Hypothalamus (tissue), 51 donors: Measurements from ENCODE around the gene PNPLA1.

Source experiments
- DNase-seq, 51 donors: peaks; one replicate each; lab custom pipeline; 2025; lab: John Stamatoyannopoulos, UW

Gene PNPLA1

DNA sequence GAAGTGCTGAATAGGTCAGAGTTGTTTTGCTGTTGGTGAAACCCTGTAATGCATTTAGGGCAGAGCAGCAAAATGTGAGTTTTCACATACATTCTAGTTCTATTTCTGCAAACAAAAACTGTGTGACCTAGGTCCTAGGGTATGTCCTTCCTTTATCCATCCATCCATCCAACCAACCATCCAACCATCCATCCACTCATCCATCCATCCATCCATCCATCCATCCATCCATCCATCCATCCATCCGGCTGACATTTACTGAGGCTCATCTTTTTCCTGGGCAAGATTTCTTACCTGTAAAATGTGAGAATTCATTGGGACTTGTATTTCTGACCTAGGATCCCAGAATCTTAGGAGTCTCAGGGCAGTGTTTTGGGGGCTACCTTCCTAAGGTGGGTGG lies 14.5 kb downstream of the PNPLA1 start:
- DNase-seq: no peak

DNA sequence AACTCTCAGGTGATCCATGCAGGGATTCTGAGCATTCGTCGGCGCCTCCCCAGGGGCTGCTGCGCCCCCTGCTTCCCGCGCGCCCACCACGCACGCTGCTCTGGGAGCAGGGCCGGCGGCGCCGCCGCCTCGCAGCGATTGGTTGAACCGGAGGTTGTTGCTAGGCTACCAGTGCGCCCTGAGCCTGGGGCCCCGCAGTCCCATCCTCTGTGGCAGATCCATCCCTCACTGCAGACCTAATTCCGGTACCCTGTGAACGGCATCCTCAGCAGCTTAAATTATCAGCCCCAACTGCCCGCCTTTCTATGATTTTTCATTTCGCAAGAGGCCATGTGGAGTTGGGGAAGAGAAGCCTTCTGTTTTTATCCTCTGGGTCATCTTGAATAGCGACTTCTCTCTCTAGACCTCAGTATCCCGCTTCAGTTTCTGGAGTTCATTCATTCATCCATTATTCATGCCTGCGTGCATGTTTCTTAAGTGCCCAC lies 15.4 kb downstream of the PNPLA1 start:
- DNase-seq: peak in 27 of 51 donors; percentile 1 to 63 (median 25)

DNA sequence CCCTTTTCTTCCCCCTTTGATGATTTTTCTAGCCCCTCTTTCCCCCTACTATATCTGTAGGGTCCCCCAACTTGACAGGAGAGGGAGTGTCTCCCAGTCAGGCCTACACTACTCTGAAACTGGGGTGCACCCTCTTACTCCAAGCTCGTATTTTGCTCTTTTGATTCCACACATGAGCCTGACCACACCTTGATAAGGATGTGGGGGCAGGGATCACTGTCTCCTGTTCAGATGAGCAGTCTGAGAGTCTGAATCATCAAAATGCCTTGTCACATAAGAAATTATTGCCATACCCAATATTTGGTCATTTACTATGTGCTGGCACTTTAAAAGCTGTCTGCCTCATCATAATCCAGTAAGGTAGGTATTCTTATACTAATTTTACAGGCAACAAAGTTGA lies 15.9 kb downstream of the PNPLA1 start:
- DNase-seq: no peak

DNA sequence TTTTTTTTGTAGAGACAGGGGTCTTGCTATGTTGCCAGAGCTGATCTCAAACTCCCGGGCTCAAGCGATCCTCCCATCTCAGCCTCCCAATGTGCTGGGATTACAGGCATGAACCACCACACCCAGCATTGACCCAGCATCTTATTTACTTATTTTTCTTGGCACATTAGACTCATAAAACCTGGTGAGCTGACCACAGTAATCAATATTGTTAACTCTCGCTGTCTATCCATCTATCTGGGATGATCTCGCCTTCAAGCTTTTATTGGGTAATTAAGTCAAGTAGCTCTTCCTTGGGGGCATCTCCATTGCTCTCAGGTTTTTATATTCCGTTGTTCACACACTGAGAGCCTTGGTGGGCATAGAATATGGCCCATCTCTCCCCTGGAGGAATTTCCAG lies 17.0 kb downstream of the PNPLA1 start:
- no peak for DNase-seq

DNA sequence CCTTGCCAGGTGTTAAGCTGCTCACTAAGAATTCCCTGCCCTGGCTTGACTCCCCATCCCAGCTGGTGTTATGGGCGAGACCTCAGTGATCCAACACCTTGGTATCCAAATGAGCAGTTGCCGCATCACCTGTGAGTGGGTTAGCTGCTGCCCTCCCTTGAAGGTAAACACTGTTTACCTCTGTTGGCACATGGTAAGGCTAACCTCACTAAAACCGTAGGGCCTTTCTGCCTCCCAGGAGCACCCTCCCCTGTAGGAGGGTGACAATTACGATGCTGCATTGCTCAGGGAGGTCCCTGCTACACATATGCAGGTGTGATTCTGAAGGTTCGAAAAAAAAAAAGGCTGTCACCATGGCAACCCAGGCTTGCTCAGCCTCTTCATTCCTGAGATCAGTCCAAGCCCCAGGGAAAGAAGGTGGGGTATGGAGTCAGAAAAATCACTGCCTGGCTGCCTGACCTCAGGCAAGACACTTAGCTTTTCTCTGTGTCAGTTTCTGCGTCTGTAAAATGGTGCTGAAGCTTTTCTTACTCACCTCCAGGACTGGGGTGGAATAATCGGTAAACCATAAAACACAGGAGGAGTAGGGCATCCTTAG lies 19.5 kb downstream of the PNPLA1 start:
- DNase-seq: peak in 5 of 51 donors; percentile 3 to 69 (median 5)

DNA sequence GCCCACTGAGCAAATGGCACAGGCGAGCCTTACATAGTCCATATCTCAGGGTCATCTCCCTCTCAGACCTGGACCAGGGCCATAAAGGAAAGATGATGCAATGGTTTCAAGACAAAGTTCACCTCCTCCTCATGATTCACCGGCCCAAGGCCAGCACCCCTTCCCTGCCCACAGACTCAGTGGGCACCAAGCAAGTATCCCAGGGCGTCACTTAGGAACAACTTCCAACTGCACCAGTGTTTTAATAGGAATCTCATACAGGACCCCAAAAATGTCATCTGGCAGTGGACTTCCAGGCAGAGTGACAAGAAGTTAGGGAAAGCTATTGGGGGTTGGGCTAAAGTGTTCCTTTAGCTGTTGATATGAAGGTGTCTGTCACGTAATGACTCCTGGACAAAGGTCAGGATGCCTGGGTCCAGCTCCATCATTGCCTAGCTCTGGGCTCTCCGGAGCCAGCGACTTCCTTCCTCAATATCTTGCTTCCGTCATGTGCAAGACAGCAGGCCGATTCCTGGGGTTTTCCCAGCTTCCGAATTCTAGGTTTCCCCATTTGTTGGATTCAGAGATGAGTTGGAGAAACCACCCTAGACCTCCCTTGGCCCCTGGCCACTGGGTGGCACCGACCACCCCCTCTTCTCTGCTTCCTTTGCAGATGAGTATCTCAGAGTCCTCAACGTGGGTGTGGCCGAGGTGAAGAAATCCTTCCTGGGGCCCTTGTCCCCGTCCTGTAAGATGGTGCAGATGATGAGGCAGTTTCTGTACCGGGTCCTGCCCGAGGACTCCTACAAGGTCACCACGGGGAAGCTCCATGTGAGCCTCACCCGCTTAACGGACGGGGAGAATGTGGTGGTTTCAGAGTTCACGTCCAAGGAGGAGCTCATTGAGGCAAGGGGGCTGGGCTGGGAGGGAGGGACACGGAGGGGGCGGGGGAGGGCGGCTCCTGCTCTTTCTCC lies 21.1 kb downstream of the PNPLA1 start:
- DNase-seq: no peak

DNA sequence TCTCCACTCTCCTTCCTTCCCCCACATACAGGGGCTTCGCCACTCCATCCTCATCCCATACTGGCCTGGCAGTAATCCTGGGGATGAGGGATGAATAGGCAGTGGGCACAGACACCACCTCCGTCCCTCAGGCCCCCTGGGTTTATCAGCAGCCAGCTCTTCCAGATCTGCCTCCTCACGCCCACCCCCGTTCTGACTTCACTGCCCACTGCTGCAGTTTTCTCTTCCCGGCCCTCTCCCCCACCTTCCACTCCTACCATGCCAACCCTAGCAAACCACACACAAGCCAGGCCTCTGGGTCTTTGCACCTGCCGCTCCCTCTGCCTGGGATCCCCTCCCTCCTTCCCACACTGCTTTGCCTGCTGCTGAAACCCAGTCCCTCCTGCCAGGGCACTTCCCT lies 22.3 kb downstream of the PNPLA1 start:
- no peak for DNase-seq

DNA sequence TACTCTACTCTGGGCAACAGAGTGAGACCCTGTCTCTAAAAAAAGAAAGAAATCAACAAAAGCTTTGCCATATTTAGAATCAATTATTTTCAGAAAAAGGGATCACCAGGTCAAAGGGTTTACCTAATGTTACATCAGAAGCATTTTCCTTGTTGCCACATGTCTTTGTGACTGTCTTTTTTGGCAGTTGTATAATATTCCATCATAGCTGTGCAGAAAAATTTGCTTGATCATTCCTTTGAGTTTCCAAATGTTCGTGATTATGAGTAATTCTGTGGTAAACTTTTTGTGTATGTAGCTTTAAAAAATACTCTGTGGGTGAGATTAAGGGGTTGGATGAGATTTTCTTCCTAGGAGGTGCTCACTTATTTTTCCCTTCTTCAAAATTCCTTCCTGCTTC lies 26.4 kb downstream of the PNPLA1 start:
- DNase-seq: no peak

DNA sequence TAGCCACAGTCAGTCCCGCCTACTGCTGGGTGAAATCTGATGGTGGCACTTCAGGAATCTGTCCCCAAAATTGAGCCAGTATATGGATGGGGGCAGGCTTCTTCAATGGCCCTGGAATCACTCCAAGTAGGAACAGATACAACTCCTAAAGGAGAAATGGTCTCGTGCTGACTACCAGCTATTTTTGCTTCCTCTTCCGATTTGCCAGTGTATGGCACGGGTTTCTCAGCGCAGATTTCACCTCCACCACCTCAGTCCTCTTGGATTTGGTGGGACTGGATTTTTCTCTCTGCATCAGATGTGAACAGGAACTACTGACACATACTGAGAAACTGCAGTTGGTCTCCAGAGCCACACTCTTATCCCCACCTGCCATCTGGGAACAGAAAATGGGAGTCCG lies 27.2 kb downstream of the PNPLA1 start:
- no peak for DNase-seq

DNA sequence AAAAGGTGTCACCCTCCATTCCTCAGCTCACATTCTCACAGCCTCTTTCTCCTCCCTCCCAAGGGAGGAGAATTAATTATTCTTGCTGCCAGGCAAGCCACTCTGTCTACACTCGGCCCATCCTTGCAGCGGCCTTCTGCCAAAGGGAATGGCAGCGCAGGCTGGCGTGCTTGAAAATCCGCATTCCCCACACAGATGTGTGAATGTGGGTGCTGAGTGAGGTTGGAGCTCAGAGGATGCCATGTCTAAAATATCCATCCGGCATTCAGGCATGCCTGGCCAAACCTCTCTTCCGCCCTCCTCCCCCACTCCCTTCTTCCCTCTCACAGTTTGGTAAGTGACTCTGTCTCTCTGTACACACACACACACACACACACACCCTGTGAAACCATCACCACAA lies 27.7 kb downstream of the PNPLA1 start:
- DNase-seq: peak in 1 of 51 donors; percentile 44

DNA sequence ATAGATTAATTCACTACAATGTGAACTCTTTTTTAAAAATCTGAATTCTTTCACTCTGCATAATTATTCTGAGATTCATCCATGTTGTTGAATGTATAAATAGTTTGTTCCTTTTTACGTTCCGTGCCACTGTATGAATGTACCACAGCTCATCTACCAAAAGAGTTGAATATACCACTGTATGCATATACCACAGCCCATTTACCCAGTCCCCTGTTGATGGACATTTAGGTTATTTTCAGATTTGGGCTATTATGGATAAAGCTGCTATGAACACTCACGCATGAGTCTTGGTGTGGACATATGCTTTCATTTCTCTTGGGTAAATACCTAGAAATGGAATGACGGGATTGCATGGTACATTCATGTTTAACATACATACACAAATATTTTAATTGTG lies 28.2 kb downstream of the PNPLA1 start:
- DNase-seq: no peak

DNA sequence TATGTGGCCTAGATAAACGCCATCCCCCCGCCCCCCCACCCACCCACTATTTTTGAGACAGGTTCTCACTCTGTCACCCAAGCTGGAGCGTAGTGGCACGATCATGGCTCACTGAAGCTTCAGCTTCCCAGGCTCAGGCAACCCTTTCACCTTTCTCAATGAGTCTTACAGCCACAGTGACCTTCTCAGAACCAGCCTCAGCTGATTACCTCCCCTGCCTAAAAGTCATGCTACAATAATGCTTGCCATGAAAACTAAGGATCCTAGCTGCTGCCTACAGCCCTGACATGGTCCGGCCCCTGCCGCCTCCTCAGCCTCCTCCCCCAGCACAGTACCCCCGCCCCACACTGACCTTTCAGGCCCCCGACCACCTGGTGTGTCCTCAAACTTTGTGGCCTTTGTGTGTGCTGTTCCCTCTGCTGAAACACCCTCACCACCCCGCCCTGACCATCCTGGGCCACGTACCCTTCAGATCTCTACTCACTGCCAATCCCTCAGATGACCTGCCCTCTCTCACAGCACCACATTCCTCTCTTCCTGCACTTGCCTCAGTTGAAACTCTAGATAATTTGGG lies 31.3 kb downstream of the PNPLA1 start:
- no peak for DNase-seq

DNA sequence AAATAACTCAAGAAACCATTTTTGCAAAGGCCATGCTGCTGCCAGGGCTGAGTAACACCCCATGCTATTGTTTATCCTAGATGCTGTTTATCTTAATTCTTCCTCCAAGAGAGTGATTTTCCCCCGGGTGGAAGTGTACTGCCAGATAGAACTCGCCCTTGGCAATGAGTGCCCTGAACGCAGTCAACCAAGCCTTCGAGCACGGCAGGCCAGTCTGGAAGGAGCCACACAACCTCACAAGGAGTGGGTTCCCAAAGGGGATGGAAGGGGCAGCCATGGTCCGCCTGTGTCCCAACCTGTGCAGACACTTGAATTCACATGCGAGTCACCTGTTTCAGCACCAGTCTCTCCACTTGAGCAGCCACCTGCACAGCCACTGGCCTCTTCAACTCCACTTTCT lies 31.9 kb downstream of the PNPLA1 start:
- DNase-seq: no peak

DNA sequence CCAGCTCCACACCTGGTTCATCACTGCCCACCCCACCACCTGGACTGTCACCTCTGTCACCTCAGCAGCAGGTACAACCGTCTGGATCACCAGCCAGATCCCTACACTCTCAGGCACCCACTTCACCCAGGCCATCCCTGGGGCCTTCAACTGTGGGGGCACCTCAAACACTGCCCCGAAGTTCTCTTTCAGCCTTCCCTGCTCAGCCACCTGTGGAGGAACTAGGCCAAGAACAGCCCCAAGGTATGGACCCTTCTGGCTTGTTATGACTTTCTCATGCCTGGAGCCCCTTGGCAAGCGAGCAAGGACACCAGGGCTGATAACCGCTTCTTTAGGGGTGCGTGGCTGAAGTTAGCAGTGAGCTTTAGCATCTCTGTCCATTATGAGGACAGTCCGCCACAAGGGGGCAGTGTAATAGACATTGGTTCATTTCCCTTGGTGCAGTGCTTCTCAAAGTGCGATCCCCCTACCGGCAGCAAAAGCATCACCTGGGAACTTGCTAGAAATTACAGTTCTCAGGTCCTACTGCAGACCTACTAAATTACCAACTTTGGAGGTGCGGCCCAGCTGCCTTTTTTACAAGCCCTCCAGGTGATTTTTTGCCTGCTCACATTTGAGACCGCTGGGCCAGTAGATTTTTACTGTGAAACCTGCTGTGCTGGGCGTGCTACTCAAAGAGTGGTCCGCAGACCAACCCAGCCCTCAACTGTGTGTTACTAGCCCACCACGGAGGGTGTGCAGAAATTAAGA lies 32.5 kb downstream of the PNPLA1 start:
- peak in 49 of 51 donors; percentile 6 to 93 (median 48) for DNase-seq

DNA sequence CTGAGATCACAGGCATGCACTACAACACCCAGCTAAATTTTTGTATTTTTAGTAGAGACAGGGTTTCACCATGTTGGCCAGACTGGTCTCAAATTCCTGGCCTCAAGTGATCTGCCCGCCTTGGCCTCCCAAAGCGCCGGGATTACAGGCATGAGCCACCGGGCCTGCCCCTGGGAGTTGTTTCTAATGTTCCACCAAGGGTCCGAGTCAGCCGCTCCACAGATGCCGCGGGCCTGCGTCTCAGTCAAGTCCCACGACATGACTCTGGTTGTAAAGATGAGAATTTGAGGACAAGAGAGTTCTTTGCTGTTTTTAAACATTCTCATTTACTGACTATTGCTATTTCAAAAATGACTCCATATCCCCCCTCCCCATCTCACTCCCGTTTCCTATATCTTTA lies 36.0 kb downstream of the PNPLA1 start:
- no peak for DNase-seq

DNA sequence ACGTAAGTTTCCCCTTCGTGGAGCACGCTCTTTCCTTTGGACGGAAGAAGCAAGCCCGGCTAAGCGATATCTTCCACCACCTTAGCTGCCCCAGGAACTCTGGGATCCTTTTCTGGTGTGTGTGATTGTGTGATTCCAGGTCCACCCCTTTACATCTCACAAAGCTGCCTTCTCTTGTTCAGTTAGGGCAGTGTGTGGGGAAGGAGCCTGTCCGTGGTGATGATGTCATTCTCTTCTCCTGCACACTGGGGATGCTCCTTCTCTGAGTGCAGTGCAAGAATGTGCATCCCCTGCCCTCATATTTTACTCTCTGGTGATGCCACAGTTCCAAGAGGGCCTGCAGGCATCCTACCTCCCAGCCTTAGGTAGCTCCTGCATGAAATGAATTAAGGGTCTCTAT lies 36.5 kb downstream of the PNPLA1 start:
- no peak for DNase-seq

DNA sequence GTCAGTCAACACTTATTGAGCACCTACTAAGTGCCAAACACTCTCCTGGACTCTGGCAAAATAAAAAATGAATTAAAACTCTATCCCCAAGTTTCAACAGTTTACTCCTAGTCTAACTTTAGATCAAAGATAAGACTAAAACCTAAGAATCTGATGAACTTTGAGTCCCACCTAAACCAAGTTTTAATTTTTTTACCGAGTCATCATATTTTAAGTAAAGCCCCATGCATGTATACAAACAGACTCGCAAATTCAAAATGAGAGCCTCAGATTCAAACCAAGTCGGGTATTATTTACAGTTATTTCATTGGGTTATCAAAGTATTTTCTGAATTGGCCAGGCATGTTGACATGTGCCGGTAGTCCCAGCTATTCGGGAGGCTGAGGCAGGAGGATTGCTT lies 38.7 kb downstream of the PNPLA1 start:
- no peak for DNase-seq

DNA sequence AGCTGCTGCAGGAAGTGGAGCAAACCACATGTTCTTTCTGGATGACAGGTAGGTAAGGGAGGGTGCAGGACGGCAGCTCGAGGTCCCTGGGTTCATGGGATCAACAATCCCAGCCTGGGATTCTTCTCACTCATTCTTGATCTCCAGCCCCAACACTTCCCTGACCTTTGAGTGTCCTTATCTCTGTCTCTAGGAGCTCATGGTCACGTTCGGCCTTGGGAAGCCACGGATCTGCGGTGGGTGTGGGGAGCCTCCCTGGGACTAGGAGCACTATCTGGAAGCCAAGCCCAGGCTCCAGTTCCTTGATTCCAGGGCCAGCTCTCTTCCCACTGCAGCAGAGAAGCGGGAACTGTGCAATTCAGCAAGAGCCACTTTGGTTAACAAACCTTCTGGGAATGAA lies 39.3 kb downstream of the PNPLA1 start:
- no peak for DNase-seq

DNA sequence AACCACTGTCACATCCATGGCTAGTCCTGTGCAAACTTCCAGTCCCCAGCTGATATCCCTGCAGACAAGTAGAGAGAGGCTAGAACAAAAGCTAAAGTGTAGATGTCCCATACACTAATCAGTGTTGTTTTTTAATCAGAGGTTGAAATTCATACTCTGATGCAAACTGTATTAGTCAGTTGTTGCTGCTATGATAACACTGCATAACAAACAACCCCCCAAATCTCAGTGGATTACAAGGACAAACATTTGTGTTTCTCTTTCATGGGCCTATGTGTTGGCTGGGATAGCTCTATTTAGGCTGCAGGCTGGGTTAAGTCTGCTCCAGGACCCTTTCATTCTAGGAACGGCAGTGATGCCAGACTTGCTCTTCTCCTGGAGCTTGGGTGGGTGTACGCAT lies 40.0 kb downstream of the PNPLA1 start:
- no peak for DNase-seq

DNA sequence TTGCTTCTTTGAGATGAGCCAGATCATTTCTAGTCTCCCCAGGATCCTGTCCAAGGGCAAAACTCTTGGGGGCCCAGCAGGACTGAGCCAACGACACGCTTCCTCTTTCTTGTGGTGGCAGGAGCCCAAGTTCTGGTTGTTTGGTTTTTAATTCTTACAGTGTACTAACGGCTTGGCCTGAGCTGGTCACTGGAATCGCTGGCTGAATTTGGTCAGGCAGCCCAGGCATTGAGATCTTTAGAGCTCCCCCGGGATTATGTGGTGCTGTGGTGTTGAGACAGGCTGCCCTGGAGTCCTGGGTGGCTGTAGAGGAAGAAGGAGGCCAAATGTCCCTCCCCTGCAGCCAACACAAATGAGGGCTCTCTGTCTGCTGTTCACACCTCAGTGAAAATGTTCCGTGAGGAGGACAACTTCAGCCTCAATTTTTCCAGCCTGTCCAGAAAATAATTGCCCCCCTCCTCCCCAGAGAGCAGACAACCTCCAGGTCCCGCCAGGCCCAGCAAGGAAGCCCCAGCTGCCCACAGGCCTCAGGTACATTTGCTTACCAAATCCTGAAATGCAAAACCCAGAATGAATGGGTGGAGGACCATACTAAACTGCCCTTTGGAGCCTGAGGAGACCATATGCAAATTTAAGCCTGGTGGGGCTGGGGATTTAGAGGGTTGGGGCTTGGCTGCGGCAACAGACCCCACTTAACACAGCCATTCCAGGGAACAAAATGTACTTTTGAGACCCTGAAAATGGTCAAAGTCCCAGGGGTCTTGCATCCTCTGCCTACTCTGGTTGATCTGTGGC lies 43.2 kb downstream of the PNPLA1 start:
- DNase-seq: no peak
